ENCODE measurements around the gene CCR7. TPM values are rescaled to one million over a fixed set of nuclear protein-coding genes. Genes with fewer than 3 reads are reported as not detected.
"Not testable (repeated sequence)": the region's sequence is repeated elsewhere in the genome, so short reads cannot be mapped to it uniquely, and the experiment has no call there.

The CCR7 gene
- total and polyA plus RNA-seq, 10 donors: 29.0 to 79.1 (median 55.0) TPM

GRCh38 chr17:40588552-40588951, 23.3 kb upstream of the CCR7 start:
- Histone ChIP-seq H3K36me3 (no peaks in the 10 kb centered on the region), H3K27ac (peak overlapping the region in 3 of 8 donors; percentile 2 to 41 (median 35)), H3K4me1 (peaks cover 0 to 51% (median 17%) of the 10 kb centered on the region in 6 donors), H3K9me3 (peaks cover 0 to 16% (median 11%) of the 10 kb centered on the region in 8 donors), H3K4me3 (no peak overlapping the region), H3K27me3 (replicated peaks in 1 of 7) (no peaks in the 10 kb centered on the region)
- DNase-seq: no peak
- intact Hi-C loops (cut with DNase I; ENCODE audit: low total_unique reads): no loop called here
- TF ChIP-seq CTCF (IDR thresholded peaks at IDR 0.05 in 8 of 11, conservative IDR thresholded peaks at IDR 0.05 in 3 of 11): no peak
- TF ChIP-seq POLR2AphosphoS5 (IDR thresholded peaks at IDR 0.05): no peak
- TF ChIP-seq POLR2A (IDR thresholded peaks at IDR 0.05): no peak
- WGBS, 5 donors: 62 to 82% (median 70%) methylated on average over 2 of the region's 2 CpGs

- H3K4me3 ChIP-seq; H3K36me3 ChIP-seq; H3K27me3 ChIP-seq (replicated peaks in 1 of 7); DNase-seq; intact Hi-C loops (cut with DNase I; ENCODE audit: low total_unique reads): not testable (repeated sequence)
- H3K27ac ChIP-seq: peak overlapping the region; percentile 12 to 79 (median 68)
- peaks cover 0 to 16% (median 11%) of the 10 kb centered on the region in 8 donors for H3K9me3 ChIP-seq
- 52 to 81% (median 68%) methylated on average over 3 of the region's 3 CpGs for WGBS, 5 donors
- H3K4me1 ChIP-seq: peaks cover 15 to 73% (median 39%) of the 10 kb centered on the region in 6 donors
Measured at GRCh38 chr17:40586264-40586663, 21.0 kb upstream of the CCR7 start.

- H3K27me3 ChIP-seq (replicated peaks in 1 of 7); H3K36me3 ChIP-seq; H3K4me3 ChIP-seq; DNase-seq; intact Hi-C loops (cut with DNase I; ENCODE audit: low total_unique reads): not testable (repeated sequence)
- H3K4me1 ChIP-seq: peaks cover 15 to 75% (median 45%) of the 10 kb centered on the region in 6 donors
- H3K9me3 ChIP-seq: peaks cover 0 to 16% (median 11%) of the 10 kb centered on the region in 8 donors
- WGBS, 5 donors: 79 to 86% (median 83%) methylated on average over 2 of the region's 2 CpGs
- peak overlapping the region in 7 of 8 donors; percentile 12 to 79 (median 69) for H3K27ac ChIP-seq
Measured at GRCh38 chr17:40584950-40585349, 19.7 kb upstream of the CCR7 start.

- intact Hi-C loops (cut with DNase I; ENCODE audit: low total_unique reads): no loop called here
- Histone ChIP-seq H3K27me3 (replicated peaks in 1 of 7) (no peaks in the 10 kb centered on the region), H3K4me1 (peaks cover 21 to 75% (median 47%) of the 10 kb centered on the region in 6 donors), H3K4me3 (peak overlapping the region in 1 of 8 donors; percentile 36), H3K36me3 (no peaks in the 10 kb centered on the region), H3K9me3 (peaks cover 0 to 16% (median 11%) of the 10 kb centered on the region in 8 donors), H3K27ac (peak overlapping the region; percentile 67 to 90 (median 80))
- peak; percentile 97 for DNase-seq
- TF ChIP-seq CTCF (IDR thresholded peaks at IDR 0.05 in 8 of 11, conservative IDR thresholded peaks at IDR 0.05 in 3 of 11): no peak
- peak; percentile 68 to 92 (median 90) for TF ChIP-seq POLR2AphosphoS5 (IDR thresholded peaks at IDR 0.05)
- no peak for TF ChIP-seq POLR2A (IDR thresholded peaks at IDR 0.05)
- WGBS, 5 donors: 4 to 14% (median 10%) methylated on average over 11 of the region's 11 CpGs
Measured at GRCh38 chr17:40582328-40582901, 17.1 kb upstream of the CCR7 start.

- Histone ChIP-seq H3K27ac (peak overlapping the region in 5 of 8 donors; percentile 67 to 90 (median 80)), H3K9me3 (peaks cover 0 to 16% (median 9%) of the 10 kb centered on the region in 8 donors), H3K4me3 (no peak overlapping the region), H3K27me3 (replicated peaks in 1 of 7) (no peaks in the 10 kb centered on the region), H3K36me3 (no peaks in the 10 kb centered on the region), H3K4me1 (peaks cover 22 to 68% (median 37%) of the 10 kb centered on the region in 6 donors)
- no peak for DNase-seq
- TF ChIP-seq POLR2AphosphoS5 (IDR thresholded peaks at IDR 0.05) (no peak), CTCF (IDR thresholded peaks at IDR 0.05 in 8 of 11, conservative IDR thresholded peaks at IDR 0.05 in 3 of 11) (no peak), POLR2A (IDR thresholded peaks at IDR 0.05) (no peak)
- intact Hi-C loops (cut with DNase I; ENCODE audit: low total_unique reads): no loop called here
Measured at GRCh38 chr17:40580140-40580539, 14.9 kb upstream of the CCR7 start.

All from spleen (tissue), 11 donors.